NOMO-1 treated with DMSO at 0.1 percent for 48 hours (cell line): ENCODE results near the gene SEPTIN1.
"Not testable (repeated sequence)": the region's sequence is repeated elsewhere in the genome, so short reads cannot be mapped to it uniquely, and the experiment has no call there.

Source experiments
- DNase-seq: peaks from one replicate; lab custom pipeline; 2025; ENCODE audit not compliant: unreplicated experiment; lab: John Stamatoyannopoulos, UW

SEPTIN1 gene

GRCh38 chr16:30358577-30358936 is 23.8 kb downstream of the SEPTIN1 start:
- DNase-seq = no peak

- DNase-seq = no peak
These were observed 24.4 kb downstream of the SEPTIN1 start for GRCh38 chr16:30357715-30358576.

GRCh38 chr16:30357085-30357714 is 25.2 kb downstream of the SEPTIN1 start:
- DNase-seq = no peak

- DNase-seq = no peak
These were observed 25.8 kb downstream of the SEPTIN1 start for GRCh38 chr16:30356401-30357084.

GRCh38 chr16:30355954-30356308 is 26.4 kb downstream of the SEPTIN1 start:
- no peak for DNase-seq

GRCh38 chr16:30355144-30355953 is 27.0 kb downstream of the SEPTIN1 start, which contains the start of gene CD2BP2:
Gene CD2BP2 (minus strand): TSS chr16:30355308. CDS start chr16:30354681, 627 bp downstream.
- DNase-seq = peak; percentile 97

GRCh38 chr16:30354423-30355143 is 27.8 kb downstream of the SEPTIN1 start:
- peak; percentile 14 for DNase-seq

- DNase-seq = no peak
These were observed 28.8 kb downstream of the SEPTIN1 start for GRCh38 chr16:30353438-30354129.

- no peak for DNase-seq
These were observed 29.6 kb downstream of the SEPTIN1 start for GRCh38 chr16:30352488-30353401.

GRCh38 chr16:30351586-30352419 is 30.6 kb downstream of the SEPTIN1 start:
- no peak for DNase-seq

- no peak for DNase-seq
These were observed 31.3 kb downstream of the SEPTIN1 start for GRCh38 chr16:30351001-30351441.

- DNase-seq = peak; percentile 72
These were observed 32.1 kb downstream of the SEPTIN1 start for GRCh38 chr16:30350134-30350871.

- DNase-seq = peak; percentile 62
These were observed 32.7 kb downstream of the SEPTIN1 start for GRCh38 chr16:30349675-30350074.

- DNase-seq = no peak
These were observed 33.4 kb downstream of the SEPTIN1 start for GRCh38 chr16:30348929-30349328.

- no peak for DNase-seq
These were observed 34.2 kb downstream of the SEPTIN1 start for GRCh38 chr16:30348113-30348512.

GRCh38 chr16:30346286-30346685 is 36.1 kb downstream of the SEPTIN1 start:
- DNase-seq = no peak

GRCh38 chr16:30343491-30343820 is 38.9 kb downstream of the SEPTIN1 start:
- DNase-seq = not testable (repeated sequence)
